ENCODE results near the gene ARID4B.
"Not testable (repeated sequence)": the region's sequence is repeated elsewhere in the genome, so short reads cannot be mapped to it uniquely, and the experiment has no call there.

ARID4B gene

GRCh38 chr1:235270625-235271024 is 57.4 kb downstream of the ARID4B start:
- DNase-seq (ENCODE audit: low read depth), result no peak

DNA sequence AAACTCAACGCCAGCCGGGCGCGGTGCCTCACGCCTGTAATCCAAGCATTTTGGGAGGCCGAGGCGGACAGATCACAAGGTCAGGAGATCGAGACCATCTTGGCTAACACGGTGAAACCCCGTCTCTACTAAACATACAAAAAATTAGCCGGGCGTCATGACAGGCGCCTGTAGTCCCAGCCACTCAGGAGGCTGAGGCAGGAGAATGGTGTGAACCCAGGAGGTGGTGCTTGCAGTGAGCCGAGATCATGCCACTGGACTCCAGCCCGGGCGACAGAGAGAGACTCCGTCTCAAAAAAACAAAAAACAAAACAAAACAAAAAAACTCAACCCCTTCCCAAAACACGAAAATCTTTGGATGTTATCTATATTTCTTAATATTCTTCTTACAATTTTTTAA is 58.0 kb downstream of the ARID4B start:
- not testable (repeated sequence) for DNase-seq (ENCODE audit: low read depth)

- no peak for DNase-seq (ENCODE audit: low read depth)
These were observed 59.4 kb downstream of the ARID4B start for GRCh38 chr1:235268379-235269125.

DNA sequence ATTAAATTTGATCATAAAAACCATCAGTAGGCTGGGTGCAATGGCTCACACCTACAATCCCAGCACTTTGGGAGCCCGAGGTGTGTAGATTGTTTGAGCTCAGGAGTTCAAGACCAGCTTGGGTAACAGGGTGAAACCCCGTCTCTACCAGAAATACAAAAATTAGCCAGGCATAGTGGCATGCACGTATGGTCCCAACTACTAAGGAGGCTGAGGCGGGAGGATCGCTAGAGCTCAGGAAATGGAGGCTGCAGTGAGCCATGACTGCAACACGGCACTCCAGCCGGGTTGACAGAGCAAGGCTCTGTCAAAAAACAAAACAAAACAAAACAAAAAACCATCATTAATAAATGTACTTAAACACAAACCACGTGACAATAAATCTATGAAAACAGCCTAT is 61.0 kb downstream of the ARID4B start:
- DNase-seq (ENCODE audit: low read depth), result no peak

DNA sequence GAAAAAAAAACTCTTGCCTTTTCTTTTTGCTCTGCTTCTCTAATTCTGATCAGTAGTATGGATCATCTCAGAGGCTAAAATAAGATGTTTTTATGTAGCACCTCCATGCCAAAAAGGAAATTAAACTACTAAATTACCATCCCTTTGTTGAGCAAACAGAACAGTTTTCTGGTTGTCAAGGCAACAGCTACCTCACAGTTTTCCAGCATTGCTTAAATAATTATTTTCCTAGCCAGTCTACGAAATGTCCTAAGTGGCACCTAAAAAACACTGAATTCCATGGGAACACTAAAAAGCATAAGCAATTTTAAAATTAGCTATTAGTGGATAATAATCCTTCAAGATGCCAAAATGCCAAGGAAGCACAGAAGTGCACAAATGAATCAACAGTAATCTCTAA is 61.7 kb downstream of the ARID4B start:
- no peak for DNase-seq (ENCODE audit: low read depth)

GRCh38 chr1:235265900-235266299 is 62.1 kb downstream of the ARID4B start:
- no peak for DNase-seq (ENCODE audit: low read depth)

DNA sequence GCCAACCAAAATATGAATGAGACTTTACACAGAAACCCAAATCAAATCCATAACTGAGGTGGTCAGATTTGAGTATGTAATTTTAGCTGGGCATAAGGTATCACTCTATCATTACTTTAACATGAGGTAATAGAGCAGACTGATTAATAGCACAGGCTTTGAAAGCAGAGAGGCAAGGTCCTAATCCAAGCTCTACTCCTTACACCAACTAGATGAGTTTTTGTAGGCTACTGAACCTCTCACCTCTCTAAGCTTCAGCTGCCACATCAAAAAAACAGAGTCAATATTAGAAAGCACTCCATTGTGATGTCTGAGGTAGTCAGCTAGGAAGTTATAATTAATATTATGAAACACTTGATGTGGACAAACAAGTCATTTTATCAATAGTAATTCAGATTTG is 63.7 kb downstream of the ARID4B start:
- no peak for DNase-seq (ENCODE audit: low read depth)

GRCh38 chr1:235262539-235262938 is 65.4 kb downstream of the ARID4B start:
- DNase-seq (ENCODE audit: low read depth), result no peak

GRCh38 chr1:235261243-235261642 is 66.7 kb downstream of the ARID4B start:
- DNase-seq (ENCODE audit: low read depth), result no peak

DNA sequence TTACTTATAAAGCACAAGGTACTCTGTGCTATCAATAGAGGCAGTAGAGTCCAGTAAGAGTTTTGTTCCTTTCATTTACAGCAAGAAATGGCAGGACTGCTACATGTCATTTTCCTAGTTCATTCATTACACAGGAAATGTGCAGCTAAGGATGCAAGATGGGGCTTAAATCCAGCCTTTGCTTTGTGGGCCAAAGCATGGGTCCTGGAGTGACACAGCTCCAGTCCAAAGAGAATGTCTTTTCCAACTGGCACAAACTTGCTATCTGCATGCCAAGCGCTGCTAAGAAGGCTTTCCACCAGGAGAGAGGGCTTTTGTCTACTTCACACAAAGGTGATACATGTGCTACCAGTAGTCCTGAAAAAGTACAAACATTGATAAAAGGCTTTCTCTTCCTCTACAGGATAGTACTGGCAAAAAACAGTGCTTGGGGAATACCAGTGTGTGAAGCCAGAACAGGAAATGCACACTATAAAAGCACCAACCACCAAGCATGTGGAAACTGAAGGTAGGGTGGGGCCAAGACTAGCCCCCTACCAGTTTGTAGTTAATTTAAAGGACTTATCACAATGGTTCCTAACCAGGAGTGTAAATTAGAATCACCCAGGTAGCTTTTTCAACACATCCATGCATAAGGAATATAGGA is 68.7 kb downstream of the ARID4B start:
- no peak for DNase-seq (ENCODE audit: low read depth)

DNA sequence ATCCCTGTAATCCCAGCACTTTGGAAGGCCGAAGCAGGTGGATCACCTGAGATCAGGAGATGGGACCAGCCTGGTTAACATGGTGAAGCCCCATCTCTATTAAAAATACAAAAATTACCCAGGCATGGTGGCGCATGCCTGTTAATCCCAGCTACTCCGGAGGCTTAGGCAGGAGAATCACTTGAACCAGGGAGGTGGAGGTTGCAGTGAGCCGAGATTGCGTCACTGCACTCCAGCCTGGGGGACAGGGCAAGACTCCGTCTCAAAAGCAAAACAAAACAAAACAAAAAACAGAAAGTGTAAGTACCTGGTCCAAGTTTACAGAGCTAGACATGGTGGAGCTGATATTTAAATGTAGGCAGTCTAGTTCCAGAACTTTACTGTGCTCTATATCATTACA is 69.9 kb downstream of the ARID4B start:
- DNase-seq (ENCODE audit: low read depth), result not testable (repeated sequence)

GRCh38 chr1:235254721-235255120 is 73.3 kb downstream of the ARID4B start:
- DNase-seq (ENCODE audit: low read depth), result no peak

GRCh38 chr1:235253219-235253962 is 74.6 kb downstream of the ARID4B start:
- no peak for DNase-seq (ENCODE audit: low read depth)

GRCh38 chr1:235250430-235250829 is 77.5 kb downstream of the ARID4B start:
- no peak for DNase-seq (ENCODE audit: low read depth)

DNA sequence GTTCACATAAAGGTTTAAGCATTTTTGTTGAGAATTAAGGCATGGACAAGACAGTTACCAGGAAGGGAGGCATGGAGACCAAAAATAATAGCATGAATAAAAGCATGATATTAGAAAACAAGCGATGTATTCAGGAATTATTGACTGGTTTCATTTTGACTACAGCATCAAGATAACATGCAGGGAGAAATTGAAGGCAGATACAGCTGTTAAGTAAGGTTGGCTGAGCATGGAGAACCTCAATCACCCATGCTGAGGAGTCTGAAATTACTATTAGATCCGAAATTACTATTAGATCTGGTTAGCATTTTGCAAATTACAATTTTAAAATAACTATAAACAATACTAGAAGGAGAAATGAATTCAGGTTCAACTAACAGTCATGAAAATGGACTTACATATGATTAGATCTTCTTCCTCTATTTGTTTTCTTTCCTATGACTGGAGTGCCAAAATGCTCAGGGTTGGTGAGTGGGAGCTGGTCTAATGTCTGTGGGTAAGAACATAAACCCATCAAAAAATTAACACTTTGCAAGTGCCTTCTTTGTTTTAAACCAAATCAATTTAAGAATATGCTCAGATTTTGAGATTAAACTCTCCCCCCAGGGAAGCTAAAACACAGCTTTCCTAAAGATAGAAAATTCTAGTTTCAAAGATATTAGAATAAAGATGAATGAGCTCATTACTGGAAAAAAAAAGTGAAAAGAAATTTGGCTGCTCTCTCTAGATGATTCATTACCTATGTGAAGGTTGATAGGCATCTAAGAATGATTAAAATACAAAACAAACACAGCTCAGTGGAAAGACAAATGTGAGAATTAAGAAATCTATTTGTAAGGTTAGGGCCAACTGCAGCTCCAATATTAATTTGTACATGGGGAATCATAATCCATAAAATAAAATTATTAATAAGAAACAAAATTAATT is 81.7 kb downstream of the ARID4B start:
- no peak for DNase-seq (ENCODE audit: low read depth)

- no peak for DNase-seq (ENCODE audit: low read depth)
These were observed 82.9 kb downstream of the ARID4B start for GRCh38 chr1:235244974-235245592.

GRCh38 chr1:235240960-235241359 is 87.0 kb downstream of the ARID4B start:
- DNase-seq (ENCODE audit: low read depth), result no peak

DNA sequence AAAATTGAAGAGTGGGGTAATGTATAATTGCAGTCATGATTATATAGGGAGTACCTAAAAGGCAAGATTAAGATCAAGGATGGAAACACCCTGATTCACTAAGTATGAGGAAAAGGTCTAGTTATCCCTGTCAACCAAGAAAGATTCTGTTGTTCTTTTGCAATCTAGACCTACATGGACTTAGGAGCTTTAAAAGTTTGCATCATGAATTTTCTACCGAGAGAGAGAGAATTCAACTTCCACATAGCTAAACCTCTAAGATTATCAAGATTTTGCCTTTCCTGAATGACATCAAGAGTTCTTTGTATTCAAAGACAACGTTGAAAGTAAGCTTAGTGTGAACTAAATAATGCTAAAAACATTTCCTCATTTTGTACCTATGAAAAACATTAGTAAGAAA is 88.1 kb downstream of the ARID4B start:
- no peak for DNase-seq (ENCODE audit: low read depth)

GRCh38 chr1:235238558-235238957 is 89.4 kb downstream of the ARID4B start:
- DNase-seq (ENCODE audit: low read depth), result no peak

DNA sequence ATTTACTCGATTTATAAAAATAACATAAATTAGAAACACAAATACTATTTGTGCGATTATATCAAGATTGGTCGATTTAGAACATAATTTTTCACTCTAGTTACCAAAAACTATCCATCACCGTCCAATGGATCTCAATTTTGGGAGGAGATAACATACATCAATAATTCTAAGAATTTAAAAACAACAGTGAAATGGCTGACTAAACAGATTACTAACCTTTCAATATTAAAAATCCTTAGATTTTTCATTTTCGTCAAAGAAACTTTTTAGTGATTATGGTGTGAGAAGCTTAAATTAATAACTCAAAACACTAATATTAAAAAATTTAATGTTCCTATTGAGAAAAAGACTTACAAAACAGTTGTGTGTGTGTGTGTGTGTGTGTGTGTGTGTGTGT is 91.9 kb downstream of the ARID4B start:
- DNase-seq (ENCODE audit: low read depth), result no peak

- no peak for DNase-seq (ENCODE audit: low read depth)
These were observed 98.1 kb downstream of the ARID4B start for GRCh38 chr1:235229868-235230267.

GRCh38 chr1:235227414-235227813 is 100.6 kb downstream of the ARID4B start:
- DNase-seq (ENCODE audit: low read depth), result no peak

All from GM04503 (cell line).